Articular chondrocyte of knee joint (primary cell): ENCODE measurements around the gene GCNT2. TPM values are rescaled to one million over a fixed set of nuclear protein-coding genes. Genes with fewer than 3 reads are reported as not detected.

Source experiments
- small RNA-seq: library from RNA; depleted of rRNA; stranded (forward); fragments of <200 nt; gene quantifications from one replicate; pipeline ENCODE3, GENCODE V24; 2012
- total RNA-seq: library from RNA; depleted of rRNA; stranded (reverse); fragments of >200 nt; gene quantifications from 2 replicates; pipeline ENCODE4 v1.2.3, GENCODE V29; 2012

GCNT2 gene
- total RNA-seq, result 2.6 and 3.0 TPM in 2 replicates

DNA sequence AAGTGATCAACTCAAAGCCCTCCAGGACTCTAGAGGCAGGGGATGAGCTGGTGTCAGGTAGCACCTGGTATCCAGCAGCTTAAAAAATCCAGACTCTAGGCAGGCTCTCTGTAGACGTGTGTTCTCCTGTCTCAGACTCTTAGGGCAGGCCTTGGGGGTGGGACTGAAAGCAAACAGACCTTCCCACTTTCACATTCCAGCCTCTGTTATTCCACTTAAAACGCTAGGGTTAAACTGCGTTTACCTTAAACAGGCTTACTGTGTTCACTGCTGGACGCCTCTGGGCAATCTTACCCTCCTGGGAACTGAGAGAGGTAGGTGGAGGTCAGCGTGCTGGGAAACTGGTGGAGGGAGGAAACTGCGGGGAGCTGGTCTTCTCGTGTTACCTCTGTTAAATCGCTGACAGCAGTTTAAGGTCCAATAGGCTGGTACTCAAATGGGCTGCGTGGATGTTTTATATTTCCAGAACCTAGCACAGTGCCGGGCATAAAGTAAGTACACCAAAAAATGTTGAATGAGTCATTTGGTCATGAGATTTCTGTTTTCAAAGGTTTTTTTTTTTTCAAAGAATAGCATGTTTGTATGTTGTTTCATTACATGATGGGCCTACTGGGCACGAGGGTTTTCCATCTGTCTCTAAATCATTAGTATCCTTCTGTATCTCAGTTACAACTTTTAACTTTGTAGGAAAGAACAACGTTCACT lies at the start of gene GCNT2:
GCNT2 (plus strand) TSS at position 248 of the 705 bp plus-strand sequence. CDS start 7,561 bp downstream, outside the sequence.

Small RNA genes within 50 kb of the gene (small RNA-seq; reads per million reads assigned to genes)
- gene RF00019, result not detected

Other genes with a start within 250 kb of the GCNT2 start
- gene TFAP2A, start 106.3 kb upstream of the GCNT2 start, total RNA-seq, result 0.11 and 0.39 TPM in 2 replicates
- 0.52 and 0.65 TPM in 2 replicates for gene C6orf52, start 173.3 kb downstream of the GCNT2 start, total RNA-seq
- 16.5 and 22.3 TPM in 2 replicates for gene PAK1IP1, start 173.6 kb downstream of the GCNT2 start, total RNA-seq
- gene TMEM14C, start 201.7 kb downstream of the GCNT2 start, total RNA-seq, result 141 and 175 TPM in 2 replicates
- 78.5 and 92.5 TPM in 2 replicates for gene TMEM14B, start 226.5 kb downstream of the GCNT2 start, total RNA-seq